ENCODE results near the gene LRRC27.

GRCh38 chr10:132376394-132376851 is 44.4 kb downstream of the LRRC27 start:
- no peak for TF ChIP-seq CEBPB (IDR thresholded peaks at IDR 0.05; ENCODE audit: low read depth, low read length)
- TF ChIP-seq, protein P1, sequence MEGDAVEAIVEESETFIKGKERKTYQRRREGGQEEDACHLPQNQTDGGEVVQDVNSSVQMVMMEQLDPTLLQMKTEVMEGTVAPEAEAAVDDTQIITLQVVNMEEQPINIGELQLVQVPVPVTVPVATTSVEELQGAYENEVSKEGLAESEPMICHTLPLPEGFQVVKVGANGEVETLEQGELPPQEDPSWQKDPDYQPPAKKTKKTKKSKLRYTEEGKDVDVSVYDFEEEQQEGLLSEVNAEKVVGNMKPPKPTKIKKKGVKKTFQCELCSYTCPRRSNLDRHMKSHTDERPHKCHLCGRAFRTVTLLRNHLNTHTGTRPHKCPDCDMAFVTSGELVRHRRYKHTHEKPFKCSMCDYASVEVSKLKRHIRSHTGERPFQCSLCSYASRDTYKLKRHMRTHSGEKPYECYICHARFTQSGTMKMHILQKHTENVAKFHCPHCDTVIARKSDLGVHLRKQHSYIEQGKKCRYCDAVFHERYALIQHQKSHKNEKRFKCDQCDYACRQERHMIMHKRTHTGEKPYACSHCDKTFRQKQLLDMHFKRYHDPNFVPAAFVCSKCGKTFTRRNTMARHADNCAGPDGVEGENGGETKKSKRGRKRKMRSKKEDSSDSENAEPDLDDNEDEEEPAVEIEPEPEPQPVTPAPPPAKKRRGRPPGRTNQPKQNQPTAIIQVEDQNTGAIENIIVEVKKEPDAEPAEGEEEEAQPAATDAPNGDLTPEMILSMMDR (conservative IDR thresholded peaks at IDR 0.05; ENCODE audit: low read depth, low read length), result no peak
- no peak for TF ChIP-seq RAD21 (IDR thresholded peaks at IDR 0.05; ENCODE audit: low read length)
- TF ChIP-seq POLR2A (IDR thresholded peaks at IDR 0.05; ENCODE audit: low read depth, low read length), result no peak
- TF ChIP-seq SMC3 (IDR thresholded peaks at IDR 0.05; ENCODE audit: low read depth, low read length), result no peak
- TF ChIP-seq RFX5 (IDR thresholded peaks at IDR 0.05; ENCODE audit: low read depth, low read length), result no peak
